Activated CD4-positive, alpha-beta T cell treated with anti-CD3 and anti-CD28 coated beads for 48 hours (primary cell): Measurements from ENCODE around the gene AVL9.
"Not testable (repeated sequence)": the region's sequence is repeated elsewhere in the genome, so short reads cannot be mapped to it uniquely, and the experiment has no call there.

Source experiments
- DNase-seq: peaks from one replicate; pipeline ENCODE4 v3.0.0-alpha.2; 2020

AVL9 gene

GRCh38 chr7:32495298-32496051, at the start of gene AVL9:
AVL9 (plus strand) TSS chr7:32495489; CDS start chr7:32495710, 221 bp downstream.
- peak; percentile 99 for DNase-seq

GRCh38 chr7:32447218-32447617, 48.1 kb upstream of the AVL9 start:
- no peak for DNase-seq

GRCh38 chr7:32453341-32454011, 41.8 kb upstream of the AVL9 start:
- no peak for DNase-seq

- no peak for DNase-seq
Observed at GRCh38 chr7:32458025-32458424, 37.3 kb upstream of the AVL9 start.

- DNase-seq: no peak
Observed at GRCh38 chr7:32459788-32460187, 35.5 kb upstream of the AVL9 start.

GRCh38 chr7:32461484-32461883, 33.8 kb upstream of the AVL9 start:
- no peak for DNase-seq

GRCh38 chr7:32462451-32462850, 32.8 kb upstream of the AVL9 start:
- DNase-seq: no peak

- no peak for DNase-seq
Observed at GRCh38 chr7:32462977-32463376, 32.3 kb upstream of the AVL9 start.

- not testable (repeated sequence) for DNase-seq
Observed at GRCh38 chr7:32464641-32465416, 30.5 kb upstream of the AVL9 start.

- not testable (repeated sequence) for DNase-seq
Observed at GRCh38 chr7:32470004-32470403, 25.3 kb upstream of the AVL9 start.

- DNase-seq: no peak
Observed at GRCh38 chr7:32470871-32471270, 24.4 kb upstream of the AVL9 start.

GRCh38 chr7:32472015-32472414, 23.3 kb upstream of the AVL9 start:
- no peak for DNase-seq

GRCh38 chr7:32474008-32474407, 21.3 kb upstream of the AVL9 start:
- DNase-seq: no peak

GRCh38 chr7:32476816-32477648, 18.3 kb upstream of the AVL9 start:
- no peak for DNase-seq

GRCh38 chr7:32477649-32477980, 17.7 kb upstream of the AVL9 start:
- DNase-seq: no peak

GRCh38 chr7:32479574-32480200, 15.6 kb upstream of the AVL9 start:
- DNase-seq: no peak

- DNase-seq: no peak
Observed at GRCh38 chr7:32481176-32481575, 14.1 kb upstream of the AVL9 start.

GRCh38 chr7:32481921-32482320, 13.4 kb upstream of the AVL9 start:
- DNase-seq: no peak

- no peak for DNase-seq
Observed at GRCh38 chr7:32489788-32490126, 5.5 kb upstream of the AVL9 start.

GRCh38 chr7:32490127-32490796, 5.0 kb upstream of the AVL9 start, which contains the start of gene LSM5:
LSM5 (minus strand) TSS chr7:32490380; CDS start chr7:32490365, 15 bp downstream.
- DNase-seq: peak; percentile 93

GRCh38 chr7:32494946-32495297, 367 bp upstream of the AVL9 start:
- DNase-seq: no peak
